ENCODE measurements around the gene GBE1.

GBE1 gene

GRCh38 chr3:81753416-81754027, 7.9 kb downstream of the GBE1 start:
- Histone ChIP-seq H3K36me3 (ENCODE audit: control insufficient read depth in 2 of 2, insufficient read depth in 1 of 2, low read length in 2 of 2) (no peaks in the 10 kb centered on the region), H3K4me3 (ENCODE audit: low read depth, low read length) (no peak overlapping the region), H3K4me1 (ENCODE audit: control insufficient read depth, insufficient read depth, low read length) (no peaks in the 10 kb centered on the region), H3K9me3 (ENCODE audit: control insufficient read depth, insufficient read depth, low read depth, low read length) (no peaks in the 10 kb centered on the region), H3K27ac (ENCODE audit: extremely low read depth, low read depth, low read length) (no peak overlapping the region)
- ChIA-PET POLR2A (no interaction called here), CTCF (no interaction called here)
- TF ChIP-seq ZNF837 (tag by site-specific recombination; IDR thresholded peaks at IDR 0.05) (no peak), ZNF473 (tag by site-specific recombination; IDR thresholded peaks at IDR 0.05) (no peak), ZSCAN18 (tag by site-specific recombination; IDR thresholded peaks at IDR 0.05) (no peak), ZSCAN23 (tag by site-specific recombination; IDR thresholded peaks at IDR 0.05) (no peak), SETDB1 (IDR thresholded peaks at IDR 0.05; ENCODE audit: insufficient read length, low read length) (no peak), ZNF157 (tag by site-specific recombination; IDR thresholded peaks at IDR 0.05) (no peak), ZNF132 (tag by site-specific recombination; IDR thresholded peaks at IDR 0.05; ENCODE audit: borderline replicate concordance) (no peak), AEBP2 (tag by site-specific recombination; IDR thresholded peaks at IDR 0.05; ENCODE audit: borderline replicate concordance) (no peak), ZNF629 (tag by site-specific recombination; IDR thresholded peaks at IDR 0.05) (no peak), SCRT1 (tag by site-specific recombination; IDR thresholded peaks at IDR 0.05; ENCODE audit: borderline replicate concordance) (no peak), ZNF148 (tag by site-specific recombination; IDR thresholded peaks at IDR 0.05; ENCODE audit: borderline replicate concordance) (no peak), ZNF155 (tag by site-specific recombination; IDR thresholded peaks at IDR 0.05) (no peak), TRIM28 (IDR thresholded peaks at IDR 0.05; ENCODE audit: borderline replicate concordance, low read length) (no peak), ZNF548 (tag by site-specific recombination; IDR thresholded peaks at IDR 0.05) (no peak), TSHZ1 (tag by site-specific recombination; IDR thresholded peaks at IDR 0.05; ENCODE audit: borderline replicate concordance) (no peak)

- CTCF ChIA-PET = interaction anchor here (0.6 kb wide), 1 partner anchor 36 kb away, joined by 4 read pairs; no protein-coding TSS in a partner anchor
- no peak overlapping the region for H3K27ac ChIP-seq (ENCODE audit: extremely low read depth, low read depth, low read length)
- H3K4me1 ChIP-seq (ENCODE audit: control insufficient read depth, insufficient read depth, low read length) = no peaks in the 10 kb centered on the region
- no peaks in the 10 kb centered on the region for H3K9me3 ChIP-seq (ENCODE audit: control insufficient read depth, insufficient read depth, low read depth, low read length)
- H3K4me3 ChIP-seq (ENCODE audit: low read depth, low read length) = no peak overlapping the region
- no peaks in the 10 kb centered on the region for H3K36me3 ChIP-seq (ENCODE audit: control insufficient read depth in 2 of 2, insufficient read depth in 1 of 2, low read length in 2 of 2)
- POLR2A ChIA-PET = no interaction called here
- no peak for TF ChIP-seq ZNF416 (tag by site-specific recombination; IDR thresholded peaks at IDR 0.05)
- TF ChIP-seq ZBTB21 (tag by site-specific recombination; IDR thresholded peaks at IDR 0.05) = no peak
- no peak for TF ChIP-seq ZNF561 (tag by site-specific recombination; IDR thresholded peaks at IDR 0.05; ENCODE audit: borderline replicate concordance)
- TF ChIP-seq ZNF311 (tag by site-specific recombination; IDR thresholded peaks at IDR 0.05; ENCODE audit: borderline replicate concordance) = no peak
- TF ChIP-seq ZNF426 (tag by site-specific recombination; IDR thresholded peaks at IDR 0.05) = no peak
- TF ChIP-seq ZNF223 (tag by site-specific recombination; IDR thresholded peaks at IDR 0.05) = no peak
- TF ChIP-seq ZNF76 (tag by site-specific recombination; IDR thresholded peaks at IDR 0.05; ENCODE audit: borderline replicate concordance, low read depth) = no peak
- TF ChIP-seq ZNF548 (tag by site-specific recombination; IDR thresholded peaks at IDR 0.05) = no peak
- TF ChIP-seq ZNF423 (tag by site-specific recombination; IDR thresholded peaks at IDR 0.05) = no peak
- TF ChIP-seq ZNF510 (tag by site-specific recombination; IDR thresholded peaks at IDR 0.05; ENCODE audit: insufficient replicate concordance) = no peak
- TF ChIP-seq ZNF792 (tag by site-specific recombination; IDR thresholded peaks at IDR 0.05) = no peak
- TF ChIP-seq ZNF335 (tag by site-specific recombination; conservative IDR thresholded peaks at IDR 0.05) = no peak
- no peak for TF ChIP-seq ZNF514 (tag by site-specific recombination; IDR thresholded peaks at IDR 0.05)
- TF ChIP-seq ZNF121 (tag by site-specific recombination; IDR thresholded peaks at IDR 0.05) = no peak
Measured at GRCh38 chr3:81752604-81753003, 8.8 kb downstream of the GBE1 start.
